SK-N-SH treated with all-trans-retinoic acid at 6 μM for 48 hours (cell line): Measurements from ENCODE around the gene NFATC3.

ENCODE experiments used
- ATAC-seq: fragments of 200-7000 bp; cut with Tn5 transposase; 3 replicates; pipeline ENCODE4 v1.9.1; 2020; ENCODE audit warnings: mild to moderate bottlenecking, moderate library complexity
- ARNTL ChIP-seq: fragments of 450-650 bp; formaldehyde crosslinking; IDR thresholded peaks from 2 replicates; pipeline ENCODE4 v1.5.0; 2020; ENCODE audit warnings: low read depth, mild to moderate bottlenecking, moderate library complexity, borderline replicate concordance
- BACH2 ChIP-seq: fragments of 250-450 bp; sonication (Bioruptor Pico); IDR thresholded peaks from 2 replicates; pipeline ENCODE4 v1.9.0; 2021; ENCODE audit warnings: mild to moderate bottlenecking, borderline replicate concordance
- CSDC2 ChIP-seq: fragments of 250-450 bp; sonication (Bioruptor Pico); IDR thresholded peaks from 2 replicates; pipeline ENCODE4 v1.5.0; 2020; ENCODE audit warnings: mild to moderate bottlenecking, moderate library complexity
- ESRRG ChIP-seq: fragments of 250-450 bp; sonication (Bioruptor Pico); IDR thresholded peaks from 2 replicates; pipeline ENCODE4 v1.6.1; 2021; ENCODE audit warnings: mild to moderate bottlenecking
- GLIS3 ChIP-seq: fragments of 250-450 bp; sonication (Bioruptor Pico); IDR thresholded peaks from 2 replicates; pipeline ENCODE4 v1.5.0; 2020; ENCODE audit warnings: mild to moderate bottlenecking, moderate library complexity
- ISL1 ChIP-seq: fragments of 250-450 bp; sonication (Bioruptor Pico); IDR thresholded peaks from 2 replicates; pipeline ENCODE4 v2.1.2; 2022; ENCODE audit warnings: mild to moderate bottlenecking, moderate library complexity
- OSR1 ChIP-seq: fragments of 250-450 bp; sonication (Bioruptor Pico); IDR thresholded peaks from 2 replicates; pipeline ENCODE4 v1.8.0; 2022; ENCODE audit warnings: moderate library complexity, mild to moderate bottlenecking, inconsistent platforms
- RARB ChIP-seq: fragments of 250-450 bp; sonication (Bioruptor Pico); IDR thresholded peaks from 2 replicates; pipeline ENCODE4 v1.8.0; 2021; ENCODE audit warnings: mild to moderate bottlenecking, moderate library complexity
- SNAI2 ChIP-seq: fragments of 250-450 bp; sonication (Bioruptor Pico); IDR thresholded peaks from 2 replicates; pipeline ENCODE4 v1.5.0; 2020; ENCODE audit warnings: mild to moderate bottlenecking, moderate library complexity
- TCF4 ChIP-seq: fragments of 250-450 bp; sonication (Bioruptor Pico); IDR thresholded peaks from 2 replicates; pipeline ENCODE4 v1.8.0; 2021; ENCODE audit warnings: mild to moderate bottlenecking, moderate library complexity, borderline replicate concordance
- TOX ChIP-seq: fragments of 250-450 bp; sonication (Bioruptor Pico); IDR thresholded peaks from 2 replicates; pipeline ENCODE4 v1.8.0; 2021; ENCODE audit warnings: mild to moderate bottlenecking, moderate library complexity, borderline replicate concordance
- ZC3H10 ChIP-seq: fragments of 250-450 bp; sonication (Bioruptor Pico); IDR thresholded peaks from 2 replicates; pipeline ENCODE4 v1.5.1; 2021; ENCODE audit warnings: mild to moderate bottlenecking, moderate library complexity
- ZFP3 ChIP-seq: fragments of 250-450 bp; sonication (Bioruptor Pico); IDR thresholded peaks from 2 replicates; pipeline ENCODE4 v1.5.0; 2020; ENCODE audit warnings: mild to moderate bottlenecking, moderate library complexity
- ZFP30 ChIP-seq: fragments of 450-650 bp; formaldehyde crosslinking; IDR thresholded peaks from 2 replicates; pipeline ENCODE4 v1.5.0; 2022; ENCODE audit warnings: mild to moderate bottlenecking, moderate library complexity
- ZNF565 ChIP-seq: fragments of 450-650 bp; formaldehyde crosslinking; conservative IDR thresholded peaks from 2 replicates; pipeline ENCODE4 v1.5.0; 2020; ENCODE audit warnings: low read depth, mild to moderate bottlenecking, moderate library complexity
- ZNF70 ChIP-seq: fragments of 450-650 bp; formaldehyde crosslinking; IDR thresholded peaks from 2 replicates; pipeline ENCODE4 v1.5.0; 2020; ENCODE audit warnings: mild to moderate bottlenecking, moderate library complexity
- ZNF8 ChIP-seq: fragments of 450-650 bp; formaldehyde crosslinking; IDR thresholded peaks from 2 replicates; pipeline ENCODE4 v1.5.0; 2020; ENCODE audit warnings: mild to moderate bottlenecking, moderate library complexity
- TF ChIP-seq, protein P1 (sequence below): fragments of 250-450 bp; sonication (Bioruptor Pico); IDR thresholded peaks from 2 replicates; pipeline ENCODE4 v1.5.1; 2020; ENCODE audit warnings: low read depth, mild to moderate bottlenecking, moderate library complexity
- TF ChIP-seq, protein P2 (sequence below): fragments of 250-450 bp; sonication (Bioruptor Pico); IDR thresholded peaks from 2 replicates; pipeline ENCODE4 v1.8.0; 2021; ENCODE audit warnings: low read depth, mild to moderate bottlenecking, moderate library complexity, borderline replicate concordance
- TF ChIP-seq, protein P3 (sequence below): fragments of 250-450 bp; sonication (Bioruptor Pico); IDR thresholded peaks from 2 replicates; pipeline ENCODE4 v1.5.1; 2021; ENCODE audit warnings: mild to moderate bottlenecking, moderate library complexity
- TF ChIP-seq, protein P4 (sequence below): fragments of 250-450 bp; sonication (Bioruptor Pico); IDR thresholded peaks from 2 replicates; pipeline ENCODE4 v1.8.0; 2020; ENCODE audit warnings: mild to moderate bottlenecking, moderate library complexity, borderline replicate concordance
- TF ChIP-seq, protein P5 (sequence below): fragments of 250-450 bp; sonication (Bioruptor Pico); IDR thresholded peaks from 2 replicates; pipeline ENCODE4 v1.5.0; 2020; ENCODE audit warnings: mild to moderate bottlenecking, moderate library complexity

NFATC3 gene

DNA sequence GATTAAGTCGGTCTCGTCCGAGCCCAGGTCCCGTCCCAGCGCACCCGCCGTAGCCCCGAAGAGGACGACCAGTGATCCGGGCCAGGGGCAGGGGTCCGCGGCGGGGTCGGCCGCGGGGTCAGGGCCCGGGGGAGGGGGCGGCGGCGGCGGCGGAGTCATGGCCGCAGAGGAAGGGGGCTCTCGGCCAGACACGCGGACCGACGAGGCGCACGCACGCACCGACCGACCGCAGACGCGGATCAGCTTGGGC lies 150.6 kb downstream of the NFATC3 start, which contains the start of gene ESRP2:
ESRP2 (minus strand) TSS at position 241 of the 250 bp plus-strand sequence; CDS start at position 159, 82 bp downstream.
- TF ChIP-seq RARB (CRISPR knock-in tag) (no peak), OSR1 (no peak)
- ATAC-seq: no peak

DNA sequence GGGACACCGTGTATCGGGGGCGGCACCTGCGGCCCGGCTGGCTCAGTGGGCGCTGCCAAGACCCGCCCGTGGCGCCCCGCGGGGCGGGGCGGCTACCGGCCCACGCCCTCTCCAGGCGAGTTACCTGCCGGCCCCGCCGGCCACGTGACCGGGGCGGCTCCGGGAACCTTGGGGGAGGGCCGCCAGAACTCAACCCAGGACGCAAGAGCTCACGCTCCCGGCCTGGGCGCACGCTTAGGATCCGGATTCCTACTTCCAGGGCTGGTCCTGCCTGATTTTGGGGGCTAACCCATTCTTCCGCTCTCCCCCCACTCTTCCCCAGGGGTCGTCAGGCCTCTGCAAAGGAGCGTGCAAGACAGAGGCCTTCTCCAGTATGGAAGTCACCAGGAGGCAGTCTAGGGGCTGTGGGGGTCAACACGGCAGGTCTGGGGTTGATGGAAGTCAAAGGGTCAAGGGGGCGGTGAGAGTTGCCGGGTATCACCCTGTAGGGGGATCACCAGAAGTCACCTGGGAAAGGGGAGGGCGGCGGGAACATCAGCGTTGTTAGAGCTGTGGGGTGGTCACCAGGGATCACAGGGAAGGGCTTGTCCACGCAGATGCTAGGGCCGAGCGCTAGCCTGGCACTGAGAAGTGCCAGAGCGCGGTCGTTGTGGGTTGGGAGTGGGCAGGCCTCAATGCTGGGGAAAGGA lies 151.1 kb downstream of the NFATC3 start:
- ATAC-seq: no peak
- TF ChIP-seq, protein P1, sequence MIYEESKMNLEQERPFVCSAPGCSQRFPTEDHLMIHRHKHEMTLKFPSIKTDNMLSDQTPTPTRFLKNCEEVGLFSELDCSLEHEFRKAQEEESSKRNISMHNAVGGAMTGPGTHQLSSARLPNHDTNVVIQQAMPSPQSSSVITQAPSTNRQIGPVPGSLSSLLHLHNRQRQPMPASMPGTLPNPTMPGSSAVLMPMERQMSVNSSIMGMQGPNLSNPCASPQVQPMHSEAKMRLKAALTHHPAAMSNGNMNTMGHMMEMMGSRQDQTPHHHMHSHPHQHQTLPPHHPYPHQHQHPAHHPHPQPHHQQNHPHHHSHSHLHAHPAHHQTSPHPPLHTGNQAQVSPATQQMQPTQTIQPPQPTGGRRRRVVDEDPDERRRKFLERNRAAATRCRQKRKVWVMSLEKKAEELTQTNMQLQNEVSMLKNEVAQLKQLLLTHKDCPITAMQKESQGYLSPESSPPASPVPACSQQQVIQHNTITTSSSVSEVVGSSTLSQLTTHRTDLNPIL (CRISPR knock-in tag): no peak
- no peak for TF ChIP-seq TOX
- TF ChIP-seq OSR1: no peak
- TF ChIP-seq ZNF565 (CRISPR knock-in tag): no peak
- no peak for TF ChIP-seq ZNF70 (CRISPR knock-in tag)
- TF ChIP-seq, protein P2, sequence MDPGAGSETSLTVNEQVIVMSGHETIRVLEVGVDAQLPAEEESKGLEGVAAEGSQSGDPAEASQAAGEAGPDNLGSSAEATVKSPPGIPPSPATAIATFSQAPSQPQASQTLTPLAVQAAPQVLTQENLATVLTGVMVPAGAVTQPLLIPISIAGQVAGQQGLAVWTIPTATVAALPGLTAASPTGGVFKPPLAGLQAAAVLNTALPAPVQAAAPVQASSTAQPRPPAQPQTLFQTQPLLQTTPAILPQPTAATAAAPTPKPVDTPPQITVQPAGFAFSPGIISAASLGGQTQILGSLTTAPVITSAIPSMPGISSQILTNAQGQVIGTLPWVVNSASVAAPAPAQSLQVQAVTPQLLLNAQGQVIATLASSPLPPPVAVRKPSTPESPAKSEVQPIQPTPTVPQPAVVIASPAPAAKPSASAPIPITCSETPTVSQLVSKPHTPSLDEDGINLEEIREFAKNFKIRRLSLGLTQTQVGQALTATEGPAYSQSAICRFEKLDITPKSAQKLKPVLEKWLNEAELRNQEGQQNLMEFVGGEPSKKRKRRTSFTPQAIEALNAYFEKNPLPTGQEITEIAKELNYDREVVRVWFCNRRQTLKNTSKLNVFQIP (CRISPR knock-in tag): no peak
- TF ChIP-seq TCF4 (CRISPR knock-in tag): no peak
- TF ChIP-seq, protein P3, sequence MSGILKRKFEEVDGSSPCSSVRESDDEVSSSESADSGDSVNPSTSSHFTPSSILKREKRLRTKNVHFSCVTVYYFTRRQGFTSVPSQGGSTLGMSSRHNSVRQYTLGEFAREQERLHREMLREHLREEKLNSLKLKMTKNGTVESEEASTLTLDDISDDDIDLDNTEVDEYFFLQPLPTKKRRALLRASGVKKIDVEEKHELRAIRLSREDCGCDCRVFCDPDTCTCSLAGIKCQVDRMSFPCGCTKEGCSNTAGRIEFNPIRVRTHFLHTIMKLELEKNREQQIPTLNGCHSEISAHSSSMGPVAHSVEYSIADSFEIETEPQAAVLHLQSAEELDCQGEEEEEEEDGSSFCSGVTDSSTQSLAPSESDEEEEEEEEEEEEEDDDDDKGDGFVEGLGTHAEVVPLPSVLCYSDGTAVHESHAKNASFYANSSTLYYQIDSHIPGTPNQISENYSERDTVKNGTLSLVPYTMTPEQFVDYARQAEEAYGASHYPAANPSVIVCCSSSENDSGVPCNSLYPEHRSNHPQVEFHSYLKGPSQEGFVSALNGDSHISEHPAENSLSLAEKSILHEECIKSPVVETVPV (CRISPR knock-in tag): no peak
- TF ChIP-seq ZFP3 (CRISPR knock-in tag): no peak
- TF ChIP-seq ZC3H10 (CRISPR knock-in tag): no peak
- TF ChIP-seq, all 23 proteins: peak for 0

DNA sequence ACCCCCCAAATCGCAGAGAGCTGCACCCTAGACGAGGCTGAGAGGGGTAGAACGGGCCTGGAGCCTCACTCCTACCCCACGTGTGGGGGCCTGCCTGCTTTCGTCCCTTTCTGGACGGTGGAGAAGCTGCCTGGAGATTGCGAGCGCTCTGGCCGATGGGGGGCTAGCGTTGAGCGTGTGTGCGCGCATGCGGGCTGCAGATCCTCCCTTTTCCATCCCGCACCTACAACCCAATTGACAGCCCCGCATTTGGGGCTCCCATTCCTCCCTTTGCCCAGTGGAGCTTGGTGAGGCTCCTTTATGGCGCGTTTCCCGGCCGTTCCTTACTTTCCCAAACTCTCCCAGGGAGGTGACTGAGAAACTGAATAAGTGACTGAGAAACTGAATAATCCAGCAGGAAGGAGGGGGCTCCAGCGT lies 151.7 kb downstream of the NFATC3 start:
- ATAC-seq: no peak
- TF ChIP-seq ZFP30 (CRISPR knock-in tag) (no peak), CSDC2 (CRISPR knock-in tag) (no peak), GLIS3 (CRISPR knock-in tag) (no peak), ISL1 (CRISPR knock-in tag) (no peak), ZFP3 (CRISPR knock-in tag) (no peak), BACH2 (CRISPR knock-in tag) (no peak), SNAI2 (CRISPR knock-in tag) (no peak), ESRRG (CRISPR knock-in tag) (no peak)
- TF ChIP-seq, protein P2 (CRISPR knock-in tag): no peak
- TF ChIP-seq, protein P4, sequence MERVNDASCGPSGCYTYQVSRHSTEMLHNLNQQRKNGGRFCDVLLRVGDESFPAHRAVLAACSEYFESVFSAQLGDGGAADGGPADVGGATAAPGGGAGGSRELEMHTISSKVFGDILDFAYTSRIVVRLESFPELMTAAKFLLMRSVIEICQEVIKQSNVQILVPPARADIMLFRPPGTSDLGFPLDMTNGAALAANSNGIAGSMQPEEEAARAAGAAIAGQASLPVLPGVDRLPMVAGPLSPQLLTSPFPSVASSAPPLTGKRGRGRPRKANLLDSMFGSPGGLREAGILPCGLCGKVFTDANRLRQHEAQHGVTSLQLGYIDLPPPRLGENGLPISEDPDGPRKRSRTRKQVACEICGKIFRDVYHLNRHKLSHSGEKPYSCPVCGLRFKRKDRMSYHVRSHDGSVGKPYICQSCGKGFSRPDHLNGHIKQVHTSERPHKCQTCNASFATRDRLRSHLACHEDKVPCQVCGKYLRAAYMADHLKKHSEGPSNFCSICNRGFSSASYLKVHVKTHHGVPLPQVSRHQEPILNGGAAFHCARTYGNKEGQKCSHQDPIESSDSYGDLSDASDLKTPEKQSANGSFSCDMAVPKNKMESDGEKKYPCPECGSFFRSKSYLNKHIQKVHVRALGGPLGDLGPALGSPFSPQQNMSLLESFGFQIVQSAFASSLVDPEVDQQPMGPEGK: no peak

DNA sequence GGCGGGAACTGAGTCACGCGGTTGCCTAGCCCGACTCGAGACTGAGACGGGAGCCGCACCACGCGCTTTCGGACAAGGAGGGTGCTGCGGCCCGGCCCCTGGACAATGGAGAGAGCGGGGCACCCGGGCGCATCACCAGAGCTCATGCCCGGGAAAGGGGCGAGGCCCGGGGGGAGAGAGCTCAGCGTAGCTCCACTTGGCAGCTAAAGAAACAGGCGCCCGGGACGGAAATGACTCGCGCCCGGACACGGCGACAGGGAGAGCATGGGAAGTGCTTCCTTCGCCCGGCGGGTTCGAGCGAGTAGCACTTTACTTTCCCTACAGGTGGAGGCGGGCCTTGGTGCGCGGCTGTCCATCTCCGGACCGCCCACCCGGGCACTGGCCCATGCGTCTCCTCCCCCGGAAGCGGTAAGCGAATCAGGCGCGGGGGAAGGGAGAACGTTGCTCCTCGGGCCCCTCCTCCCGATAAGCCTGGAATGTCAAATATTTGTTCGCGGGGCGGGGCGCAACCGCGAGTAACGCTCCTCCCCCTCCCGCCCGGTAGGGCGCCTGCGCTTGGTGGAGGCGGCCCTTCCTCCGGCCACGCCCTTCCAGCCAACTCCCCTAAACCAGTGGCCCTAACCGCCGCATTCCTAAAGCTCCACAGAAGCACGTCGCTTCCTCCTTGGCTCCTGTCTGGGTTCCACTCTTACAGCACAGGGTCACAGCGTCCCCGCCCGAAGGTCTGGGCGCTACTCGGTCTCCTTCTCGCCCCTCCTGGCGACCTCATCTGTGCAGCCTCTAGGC lies 152.3 kb downstream of the NFATC3 start:
- peak; percentile 95 for ATAC-seq
- TF ChIP-seq GLIS3 (CRISPR knock-in tag): no peak
- TF ChIP-seq ZFP3 (CRISPR knock-in tag): 0 out of 2 replicates have a peak, but pooled peaks have one; percentile 16
- TF ChIP-seq, protein P5, sequence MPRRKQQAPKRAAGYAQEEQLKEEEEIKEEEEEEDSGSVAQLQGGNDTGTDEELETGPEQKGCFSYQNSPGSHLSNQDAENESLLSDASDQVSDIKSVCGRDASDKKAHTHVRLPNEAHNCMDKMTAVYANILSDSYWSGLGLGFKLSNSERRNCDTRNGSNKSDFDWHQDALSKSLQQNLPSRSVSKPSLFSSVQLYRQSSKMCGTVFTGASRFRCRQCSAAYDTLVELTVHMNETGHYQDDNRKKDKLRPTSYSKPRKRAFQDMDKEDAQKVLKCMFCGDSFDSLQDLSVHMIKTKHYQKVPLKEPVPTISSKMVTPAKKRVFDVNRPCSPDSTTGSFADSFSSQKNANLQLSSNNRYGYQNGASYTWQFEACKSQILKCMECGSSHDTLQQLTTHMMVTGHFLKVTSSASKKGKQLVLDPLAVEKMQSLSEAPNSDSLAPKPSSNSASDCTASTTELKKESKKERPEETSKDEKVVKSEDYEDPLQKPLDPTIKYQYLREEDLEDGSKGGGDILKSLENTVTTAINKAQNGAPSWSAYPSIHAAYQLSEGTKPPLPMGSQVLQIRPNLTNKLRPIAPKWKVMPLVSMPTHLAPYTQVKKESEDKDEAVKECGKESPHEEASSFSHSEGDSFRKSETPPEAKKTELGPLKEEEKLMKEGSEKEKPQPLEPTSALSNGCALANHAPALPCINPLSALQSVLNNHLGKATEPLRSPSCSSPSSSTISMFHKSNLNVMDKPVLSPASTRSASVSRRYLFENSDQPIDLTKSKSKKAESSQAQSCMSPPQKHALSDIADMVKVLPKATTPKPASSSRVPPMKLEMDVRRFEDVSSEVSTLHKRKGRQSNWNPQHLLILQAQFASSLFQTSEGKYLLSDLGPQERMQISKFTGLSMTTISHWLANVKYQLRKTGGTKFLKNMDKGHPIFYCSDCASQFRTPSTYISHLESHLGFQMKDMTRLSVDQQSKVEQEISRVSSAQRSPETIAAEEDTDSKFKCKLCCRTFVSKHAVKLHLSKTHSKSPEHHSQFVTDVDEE (CRISPR knock-in tag): no peak
- no peak for TF ChIP-seq OSR1
- no peak for TF ChIP-seq ZNF8 (CRISPR knock-in tag)
- no peak for TF ChIP-seq ARNTL (CRISPR knock-in tag)
- no peak for TF ChIP-seq TOX
- TF ChIP-seq, protein P2 (CRISPR knock-in tag): no peak
